ENCODE measurements around the gene INCENP. TPM values are rescaled to one million over a fixed set of nuclear protein-coding genes. Genes with fewer than 3 reads are reported as not detected.

The INCENP gene
- total and polyA plus RNA-seq, 10 of the 15 experiments (the other 5 are each of a cell fraction or from before 2014, with no cell fraction given), result 1.4 to 96.8 (median 29.0) TPM

GRCh38 chr11:62148271-62148980, 24.6 kb downstream of the INCENP start (continued):
- TF ChIP-seq, protein P1, sequence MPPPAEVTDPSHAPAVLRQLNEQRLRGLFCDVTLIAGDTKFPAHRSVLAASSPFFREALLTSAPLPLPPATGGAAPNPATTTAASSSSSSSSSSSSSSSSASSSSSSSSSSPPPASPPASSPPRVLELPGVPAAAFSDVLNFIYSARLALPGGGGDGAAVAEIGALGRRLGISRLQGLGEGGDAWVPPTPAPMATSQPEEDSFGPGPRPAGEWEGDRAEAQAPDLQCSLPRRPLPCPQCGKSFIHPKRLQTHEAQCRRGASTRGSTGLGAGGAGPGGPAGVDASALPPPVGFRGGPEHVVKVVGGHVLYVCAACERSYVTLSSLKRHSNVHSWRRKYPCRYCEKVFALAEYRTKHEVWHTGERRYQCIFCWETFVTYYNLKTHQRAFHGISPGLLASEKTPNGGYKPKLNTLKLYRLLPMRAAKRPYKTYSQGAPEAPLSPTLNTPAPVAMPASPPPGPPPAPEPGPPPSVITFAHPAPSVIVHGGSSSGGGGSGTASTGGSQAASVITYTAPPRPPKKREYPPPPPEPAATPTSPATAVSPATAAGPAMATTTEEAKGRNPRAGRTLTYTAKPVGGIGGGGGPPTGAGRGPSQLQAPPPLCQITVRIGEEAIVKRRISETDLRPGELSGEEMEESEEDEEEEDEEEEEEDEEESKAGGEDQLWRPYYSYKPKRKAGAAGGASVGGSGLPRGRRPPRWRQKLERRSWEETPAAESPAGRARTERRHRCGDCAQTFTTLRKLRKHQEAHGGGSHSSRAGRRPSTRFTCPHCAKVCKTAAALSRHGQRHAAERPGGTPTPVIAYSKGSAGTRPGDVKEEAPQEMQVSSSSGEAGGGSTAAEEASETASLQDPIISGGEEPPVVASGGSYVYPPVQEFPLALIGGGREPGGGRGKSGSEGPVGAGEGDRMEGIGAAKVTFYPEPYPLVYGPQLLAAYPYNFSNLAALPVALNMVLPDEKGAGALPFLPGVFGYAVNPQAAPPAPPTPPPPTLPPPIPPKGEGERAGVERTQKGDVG (CRISPR knock-in tag; IDR thresholded peaks at IDR 0.05), result no peak
- TF ChIP-seq ATF3 (IDR thresholded peaks at IDR 0.05; ENCODE audit: borderline replicate concordance, extremely low read depth, low read depth, low read length), result no peak
- TF ChIP-seq RELA (IDR thresholded peaks at IDR 0.05; ENCODE audit: borderline replicate concordance, partially characterized antibody), result no peak

- H3K4me2 ChIP-seq (ENCODE audit: control insufficient read depth, insufficient read depth), result no peak overlapping the region
- in situ Hi-C loops (cut with MboI), result no loop called here
- intact Hi-C loops (cut with micrococcal nuclease; ENCODE audit: unreplicated experiment), result no loop called here
- ChIA-PET RAD21 (ENCODE audit: unreplicated experiment) (no interaction called here), SMC1A (ENCODE audit: uncharacterized antibody, unreplicated experiment) (no interaction called here), POLR2A (no interaction called here), CTCF (interaction anchor here (0.9 to 1.3 kb wide), 2 partner anchors 22 to 160 kb away, joined by 3 to 4 read pairs; no protein-coding TSS in a partner anchor)
- H3K4me1 ChIP-seq (ENCODE audit: control insufficient read depth, insufficient read depth, low read length), result no peaks in the 10 kb centered on the region
- no peak for FAIRE-seq
- DNase-seq (ENCODE audit: low read depth, low spot score), result no peak
- H3K36me3 ChIP-seq (ENCODE audit: control insufficient read depth in 2 of 2, insufficient read depth in 2 of 2, low read length in 1 of 2), result peaks cover 50% of the 10 kb centered on the region in 2 experiments
- H3K27ac ChIP-seq (ENCODE audit: control insufficient read depth, insufficient read depth), result no peak overlapping the region
- H2AFZ ChIP-seq (ENCODE audit: control insufficient read depth, low read depth, low read length), result no peak overlapping the region
- WGBS (ENCODE audit: insufficient coverage, insufficient replicate concordance, low lambda C conversion rate, missing lambda C conversion rate), result 93% methylated on average over 17 of the region's 17 CpGs
- no peaks in the 10 kb centered on the region for H3K79me2 ChIP-seq (ENCODE audit: control insufficient read depth, insufficient read depth, low read length)
- no TSS peak for BruUV-seq (replicated peaks)
- H3K4me3 ChIP-seq, result no peak overlapping the region
- no peaks in the 10 kb centered on the region for H3K9me3 ChIP-seq (replicated peaks; ENCODE audit: control insufficient read depth, insufficient read depth, low read length)
- no peaks in the 10 kb centered on the region; the same call in none of the 2 replicates for H4K20me1 ChIP-seq (ENCODE audit: control insufficient read depth, insufficient read depth)
- no peak for ATAC-seq
- no peaks in the 10 kb centered on the region for H3K27me3 ChIP-seq (replicated peaks in 1 of 2; ENCODE audit: control insufficient read depth in 2 of 2, insufficient read depth in 2 of 2, low read length in 1 of 2)
- no peak overlapping the region for H3K9ac ChIP-seq (ENCODE audit: control insufficient read depth, insufficient read depth, low read length)
- TF ChIP-seq TAF1 (IDR thresholded peaks at IDR 0.05; ENCODE audit: borderline replicate concordance, low read depth, low read length) (no peak), NFXL1 (IDR thresholded peaks at IDR 0.05; ENCODE audit: borderline replicate concordance) (no peak), BACH1 (IDR thresholded peaks at IDR 0.05; ENCODE audit: borderline replicate concordance) (no peak), TARDBP (IDR thresholded peaks at IDR 0.05; ENCODE audit: borderline replicate concordance) (no peak), PKNOX1 (IDR thresholded peaks at IDR 0.05) (no peak)
Observed at GRCh38 chr11:62149986-62150886, 26.4 kb downstream of the INCENP start.
